HL-60/S4 (cell line): ENCODE data around the gene HIF1A.
"Not testable (repeated sequence)": the region's sequence is repeated elsewhere in the genome, so short reads cannot be mapped to it uniquely, and the experiment has no call there.

Experiments used
- in situ Hi-C: fragments of 300-500 bp; cut with MboI; formaldehyde crosslinking; loops from 2 replicates; pipeline ENCODE4 v1.14.3; 2022; ENCODE audit warnings: low sequenced_read_pairs

HIF1A gene

GRCh38 chr14:61706096-61706690, 10.9 kb downstream of the HIF1A start:
- in situ Hi-C loops: no loop called here

DNA sequence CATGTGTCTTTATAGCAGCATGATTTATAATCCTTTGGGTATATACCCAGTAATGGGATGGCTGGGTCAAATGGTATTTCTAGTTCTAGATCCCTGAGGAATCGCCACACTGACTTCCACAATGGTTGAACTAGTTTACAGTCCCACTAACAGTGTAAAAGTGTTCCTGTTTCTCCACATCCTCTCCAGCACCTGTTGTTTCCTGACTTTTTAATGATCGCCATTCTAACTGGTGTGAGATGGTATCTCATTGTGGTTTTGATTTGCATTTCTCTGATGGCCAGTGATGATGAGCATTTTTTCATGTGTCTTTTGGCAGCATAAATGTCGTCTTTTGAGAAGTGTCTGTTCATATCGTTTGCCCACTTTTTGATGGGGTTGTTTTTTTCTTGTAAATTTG, 12.5 kb downstream of the HIF1A start:
- in situ Hi-C loops: not testable (repeated sequence)

DNA sequence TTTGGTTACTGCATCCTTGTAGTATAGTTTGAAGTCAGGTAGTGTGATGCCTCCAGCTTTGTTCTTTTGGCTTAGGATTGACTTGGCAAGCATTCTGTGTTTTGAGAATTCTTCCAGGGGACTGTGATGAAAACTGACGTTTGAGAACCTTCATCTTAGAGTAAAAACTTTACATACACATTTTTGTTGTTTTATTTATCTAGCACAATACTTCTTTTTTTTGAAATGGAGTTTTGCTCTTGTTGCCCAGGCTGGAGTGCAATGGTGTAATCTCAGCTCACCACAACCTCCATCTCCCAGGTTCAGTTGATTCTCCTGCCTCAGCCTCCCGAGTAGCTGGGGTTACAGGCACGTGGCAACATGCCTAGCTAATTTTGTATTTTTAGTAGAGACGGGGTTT, 13.4 kb downstream of the HIF1A start:
- in situ Hi-C loops: not testable (repeated sequence)

GRCh38 chr14:61710853-61711817, 15.8 kb downstream of the HIF1A start:
- in situ Hi-C loops: no loop called here

DNA sequence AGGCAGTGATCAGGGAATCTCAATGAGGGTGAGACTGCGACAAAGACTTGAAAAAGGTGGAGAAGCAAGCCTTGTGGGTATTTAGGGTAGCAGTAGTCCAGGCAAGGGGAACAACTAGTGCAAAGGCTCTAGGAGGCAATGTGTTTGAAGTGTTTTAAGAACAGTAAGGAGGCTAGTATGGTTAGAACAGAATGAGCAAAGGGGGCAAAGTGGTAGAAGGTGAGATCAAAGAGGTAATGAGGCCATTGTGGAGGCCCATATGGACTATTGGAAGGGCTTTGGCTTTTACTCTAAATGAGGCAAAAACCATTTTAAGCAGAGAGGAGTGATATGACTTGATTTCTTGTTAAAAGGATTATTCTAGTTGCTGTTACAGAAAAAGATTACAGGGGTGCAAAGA, 16.8 kb downstream of the HIF1A start:
- in situ Hi-C loops: no loop called here

- in situ Hi-C loops: no loop called here
These were observed 18.6 kb downstream of the HIF1A start for GRCh38 chr14:61713724-61714437.

DNA sequence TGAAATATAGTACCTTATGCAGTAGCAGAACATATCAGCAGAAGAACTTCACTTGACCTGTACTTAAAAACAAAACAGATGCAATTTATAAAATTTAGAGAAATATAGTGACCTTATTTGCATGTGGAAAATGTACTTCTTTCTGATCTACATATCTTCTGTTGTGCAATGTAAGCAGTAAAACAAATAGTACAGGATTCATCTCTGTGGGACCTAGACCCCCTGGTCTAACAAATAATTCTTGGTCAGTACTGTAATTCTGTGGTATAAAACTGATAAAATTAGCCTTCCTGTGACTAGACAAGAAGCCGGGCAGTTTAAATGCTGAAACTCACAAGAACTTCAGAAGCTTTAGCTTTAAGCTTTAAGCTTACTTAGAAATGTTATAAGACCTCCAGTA, 21.6 kb downstream of the HIF1A start:
- in situ Hi-C loops: no loop called here

GRCh38 chr14:61718039-61718438, 22.7 kb downstream of the HIF1A start:
- in situ Hi-C loops: no loop called here

- in situ Hi-C loops: no loop called here
These were observed 24.3 kb downstream of the HIF1A start for GRCh38 chr14:61719344-61720293.

- in situ Hi-C loops: no loop called here
These were observed 25.0 kb downstream of the HIF1A start for GRCh38 chr14:61720294-61720661.

DNA sequence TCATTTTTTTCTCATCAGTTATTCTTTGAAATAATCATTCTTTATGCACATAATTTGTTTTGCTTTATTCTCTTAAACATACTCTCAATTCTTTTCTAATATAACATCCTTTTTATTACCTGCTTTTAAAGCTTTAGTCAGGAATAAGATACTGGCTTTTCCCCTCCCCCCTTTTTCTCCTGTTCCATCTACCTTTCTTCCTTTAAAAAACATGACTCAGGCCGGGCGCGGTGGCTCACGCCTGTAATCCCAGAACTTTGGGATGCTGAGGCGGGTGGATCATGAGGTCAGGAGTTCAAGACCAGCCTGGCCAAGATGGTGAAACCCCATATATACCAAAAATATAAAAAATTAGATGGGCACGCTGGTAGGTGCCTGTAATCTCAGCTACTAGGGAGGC, 25.4 kb downstream of the HIF1A start:
- in situ Hi-C loops: no loop called here

- in situ Hi-C loops: no loop called here
These were observed 28.8 kb downstream of the HIF1A start for GRCh38 chr14:61724133-61724532.

DNA sequence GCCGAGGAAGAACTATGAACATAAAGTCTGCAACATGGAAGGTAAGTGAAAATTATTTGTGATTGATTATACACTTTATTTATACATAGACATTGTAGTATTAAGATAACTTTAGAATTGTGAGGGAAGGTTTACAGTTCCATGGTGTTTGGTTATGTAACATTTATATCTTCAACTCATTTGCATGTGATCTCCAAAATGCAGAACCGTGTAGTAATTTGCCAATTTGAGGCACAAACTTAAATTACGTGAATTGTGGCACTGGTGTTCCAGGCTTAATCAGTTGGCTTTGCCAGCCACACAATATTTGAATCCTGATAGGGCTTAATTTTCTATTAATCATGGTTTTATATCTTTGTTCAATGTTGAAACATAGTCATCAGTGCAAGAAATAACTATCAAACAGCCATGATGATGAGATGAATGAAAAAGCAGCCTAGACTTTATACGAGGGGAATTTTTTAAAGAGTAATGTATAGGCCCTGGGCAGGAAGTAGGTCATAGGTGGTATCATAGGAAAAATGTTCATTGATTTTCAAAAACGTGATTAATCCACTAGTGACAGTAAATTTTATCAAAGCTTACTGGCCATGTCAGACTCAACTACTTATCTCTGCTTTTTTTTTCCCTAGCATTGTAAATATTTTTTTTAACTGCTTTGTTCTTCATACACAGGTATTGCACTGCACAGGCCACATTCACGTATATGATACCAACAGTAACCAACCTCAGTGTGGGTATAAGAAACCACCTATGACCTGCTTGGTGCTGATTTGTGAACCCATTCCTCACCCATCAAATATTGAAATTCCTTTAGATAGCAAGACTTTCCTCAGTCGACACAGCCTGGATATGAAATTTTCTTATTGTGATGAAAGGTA, 31.7 kb downstream of the HIF1A start:
- in situ Hi-C loops: no loop called here

- in situ Hi-C loops: no loop called here
These were observed 35.6 kb downstream of the HIF1A start for GRCh38 chr14:61730756-61731373.

DNA sequence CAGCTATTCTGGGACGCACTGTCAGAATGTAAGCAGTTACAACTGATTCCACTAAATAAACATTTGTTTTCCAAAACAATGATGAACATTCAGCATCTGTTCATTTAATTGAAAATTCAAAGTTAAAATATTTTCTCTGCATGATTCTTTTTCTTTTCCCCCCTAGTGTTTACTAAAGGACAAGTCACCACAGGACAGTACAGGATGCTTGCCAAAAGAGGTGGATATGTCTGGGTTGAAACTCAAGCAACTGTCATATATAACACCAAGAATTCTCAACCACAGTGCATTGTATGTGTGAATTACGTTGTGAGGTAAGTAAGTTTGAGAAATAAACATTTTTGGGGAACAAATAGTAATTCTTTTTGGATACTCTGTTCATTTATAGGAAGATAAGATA, 38.7 kb downstream of the HIF1A start:
- in situ Hi-C loops: no loop called here

GRCh38 chr14:61736751-61737150, 41.4 kb downstream of the HIF1A start:
- in situ Hi-C loops: no loop called here

DNA sequence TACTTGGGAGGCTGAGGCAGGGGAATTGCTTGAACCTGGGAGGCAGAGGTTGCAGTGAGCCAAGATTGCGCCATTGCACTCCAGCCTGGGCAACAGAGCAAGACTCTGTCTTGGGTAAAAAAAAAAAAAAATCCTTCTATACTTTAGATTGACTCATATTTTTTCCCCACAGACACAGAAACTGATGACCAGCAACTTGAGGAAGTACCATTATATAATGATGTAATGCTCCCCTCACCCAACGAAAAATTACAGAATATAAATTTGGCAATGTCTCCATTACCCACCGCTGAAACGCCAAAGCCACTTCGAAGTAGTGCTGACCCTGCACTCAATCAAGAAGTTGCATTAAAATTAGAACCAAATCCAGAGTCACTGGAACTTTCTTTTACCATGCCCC, 42.6 kb downstream of the HIF1A start:
- in situ Hi-C loops: no loop called here

- in situ Hi-C loops: no loop called here
These were observed 43.8 kb downstream of the HIF1A start for GRCh38 chr14:61739133-61739532.

DNA sequence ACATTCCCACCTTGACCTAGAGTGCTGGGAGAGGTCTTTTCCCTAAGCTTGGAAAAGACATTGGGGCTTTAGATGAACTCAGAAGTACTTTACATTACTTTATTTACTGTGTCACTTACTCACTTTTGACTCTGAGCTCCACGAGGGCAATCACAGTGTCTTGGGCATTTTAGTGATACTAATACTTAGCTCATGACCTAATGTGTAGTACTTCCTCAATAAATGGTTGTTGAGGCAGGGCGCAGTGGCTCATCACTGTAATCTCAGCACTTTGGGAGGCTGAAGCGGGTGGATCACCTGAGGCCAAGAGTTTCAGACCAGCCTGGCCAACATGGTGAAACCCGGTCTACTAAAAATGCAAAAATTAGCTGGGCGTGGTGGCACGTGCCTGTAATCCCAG, 47.1 kb downstream of the HIF1A start:
- in situ Hi-C loops: no loop called here
